ENCODE results near the gene GSTA2.
"Not testable (repeated sequence)": the region's sequence is repeated elsewhere in the genome, so short reads cannot be mapped to it uniquely, and the experiment has no call there.

DNA sequence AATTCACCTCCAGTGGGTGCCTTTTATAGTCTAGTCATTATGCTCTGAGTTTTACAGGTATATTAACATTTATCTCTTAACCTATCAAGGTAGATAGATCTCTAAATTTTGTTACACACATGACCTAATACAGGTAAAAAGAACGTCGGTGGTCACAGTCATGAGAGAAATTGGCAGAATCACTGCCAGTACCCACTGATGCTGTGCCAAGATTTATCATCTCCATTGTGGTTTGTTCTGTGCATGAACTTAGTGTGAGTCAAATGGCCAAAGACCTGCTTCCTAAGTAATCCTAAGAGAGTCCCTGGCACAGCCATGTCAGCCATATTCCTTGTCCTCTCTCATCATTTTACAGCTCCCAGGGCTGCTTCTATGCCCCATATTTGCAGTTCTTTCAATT lies 31.1 kb upstream of the GSTA2 start:
- TF ChIP-seq, protein P1, sequence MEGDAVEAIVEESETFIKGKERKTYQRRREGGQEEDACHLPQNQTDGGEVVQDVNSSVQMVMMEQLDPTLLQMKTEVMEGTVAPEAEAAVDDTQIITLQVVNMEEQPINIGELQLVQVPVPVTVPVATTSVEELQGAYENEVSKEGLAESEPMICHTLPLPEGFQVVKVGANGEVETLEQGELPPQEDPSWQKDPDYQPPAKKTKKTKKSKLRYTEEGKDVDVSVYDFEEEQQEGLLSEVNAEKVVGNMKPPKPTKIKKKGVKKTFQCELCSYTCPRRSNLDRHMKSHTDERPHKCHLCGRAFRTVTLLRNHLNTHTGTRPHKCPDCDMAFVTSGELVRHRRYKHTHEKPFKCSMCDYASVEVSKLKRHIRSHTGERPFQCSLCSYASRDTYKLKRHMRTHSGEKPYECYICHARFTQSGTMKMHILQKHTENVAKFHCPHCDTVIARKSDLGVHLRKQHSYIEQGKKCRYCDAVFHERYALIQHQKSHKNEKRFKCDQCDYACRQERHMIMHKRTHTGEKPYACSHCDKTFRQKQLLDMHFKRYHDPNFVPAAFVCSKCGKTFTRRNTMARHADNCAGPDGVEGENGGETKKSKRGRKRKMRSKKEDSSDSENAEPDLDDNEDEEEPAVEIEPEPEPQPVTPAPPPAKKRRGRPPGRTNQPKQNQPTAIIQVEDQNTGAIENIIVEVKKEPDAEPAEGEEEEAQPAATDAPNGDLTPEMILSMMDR (IDR thresholded peaks at IDR 0.05) = not testable (repeated sequence)
- not testable (repeated sequence) for TF ChIP-seq TCF7L2 (IDR thresholded peaks at IDR 0.05; ENCODE audit: low read depth, low read length)
